Measurements from ENCODE around the gene CIB4.

CIB4 gene

GRCh38 chr2:26542676-26543505, 98.3 kb downstream of the CIB4 start:
- Histone ChIP-seq H3K9me3 (ENCODE audit: control insufficient read depth, insufficient read depth, low read length) (no peaks in the 10 kb centered on the region), H3K27ac (ENCODE audit: low read length) (no peak overlapping the region), H3K27me3 (ENCODE audit: control insufficient read depth, insufficient read depth, low read length) (no peaks in the 10 kb centered on the region), H3K36me3 (ENCODE audit: control insufficient read depth, insufficient read depth, low read length) (no peaks in the 10 kb centered on the region; the same call in 1 of the 2 replicates), H3K4me3 (ENCODE audit: low read length) (no peak overlapping the region), H3K4me1 (ENCODE audit: control insufficient read depth, insufficient read depth, low read length) (peaks cover 3% of the 10 kb centered on the region; the same call in 1 of the 2 replicates)
- WGBS (ENCODE audit: insufficient coverage, insufficient read length) = no CpG with 5 or more reads among the region's 15 CpGs
- DNase-seq (ENCODE audit: low read depth, low spot score) = no peak

GRCh38 chr2:26542194-26542455, 99.0 kb downstream of the CIB4 start:
- Histone ChIP-seq H3K4me3 (ENCODE audit: low read length) (no peak overlapping the region), H3K4me1 (ENCODE audit: control insufficient read depth, insufficient read depth, low read length) (peaks cover 3% of the 10 kb centered on the region; the same call in 1 of the 2 replicates), H3K36me3 (ENCODE audit: control insufficient read depth, insufficient read depth, low read length) (no peaks in the 10 kb centered on the region; the same call in 1 of the 2 replicates), H3K9me3 (ENCODE audit: control insufficient read depth, insufficient read depth, low read length) (no peaks in the 10 kb centered on the region), H3K27me3 (ENCODE audit: control insufficient read depth, insufficient read depth, low read length) (no peaks in the 10 kb centered on the region), H3K27ac (ENCODE audit: low read length) (no peak overlapping the region)
- DNase-seq (ENCODE audit: low read depth, low spot score) = no peak
- no CpG with 5 or more reads among the region's 5 CpGs for WGBS (ENCODE audit: insufficient coverage, insufficient read length)

- WGBS (ENCODE audit: insufficient coverage, insufficient read length) = no CpG with 5 or more reads among the region's 6 CpGs
- Histone ChIP-seq H3K4me3 (ENCODE audit: low read length) (no peak overlapping the region), H3K4me1 (ENCODE audit: control insufficient read depth, insufficient read depth, low read length) (peaks cover 3% of the 10 kb centered on the region; the same call in 1 of the 2 replicates), H3K9me3 (ENCODE audit: control insufficient read depth, insufficient read depth, low read length) (no peaks in the 10 kb centered on the region), H3K27ac (ENCODE audit: low read length) (no peak overlapping the region), H3K27me3 (ENCODE audit: control insufficient read depth, insufficient read depth, low read length) (no peaks in the 10 kb centered on the region), H3K36me3 (ENCODE audit: control insufficient read depth, insufficient read depth, low read length) (no peaks in the 10 kb centered on the region; the same call in 1 of the 2 replicates)
- DNase-seq (ENCODE audit: low read depth, low spot score) = no peak
These were observed 99.6 kb downstream of the CIB4 start for GRCh38 chr2:26541401-26542193.

GRCh38 chr2:26540961-26541360, 100.2 kb downstream of the CIB4 start:
- WGBS (ENCODE audit: insufficient coverage, insufficient read length) = no CpG with 5 or more reads among the region's 6 CpGs
- no peaks in the 10 kb centered on the region for H3K9me3 ChIP-seq (ENCODE audit: control insufficient read depth, insufficient read depth, low read length)
- no peak overlapping the region for H3K4me3 ChIP-seq (ENCODE audit: low read length)
- H3K27ac ChIP-seq (ENCODE audit: low read length) = no peak overlapping the region
- H3K36me3 ChIP-seq (ENCODE audit: control insufficient read depth, insufficient read depth, low read length) = no peaks in the 10 kb centered on the region; the same call in 1 of the 2 replicates
- no peaks in the 10 kb centered on the region for H3K27me3 ChIP-seq (ENCODE audit: control insufficient read depth, insufficient read depth, low read length)
- peaks cover 3% of the 10 kb centered on the region; the same call in 1 of the 2 replicates for H3K4me1 ChIP-seq (ENCODE audit: control insufficient read depth, insufficient read depth, low read length)
- no peak for DNase-seq (ENCODE audit: low read depth, low spot score)

- Histone ChIP-seq H3K4me1 (ENCODE audit: control insufficient read depth, insufficient read depth, low read length) (peaks cover 3% of the 10 kb centered on the region; the same call in 1 of the 2 replicates), H3K36me3 (ENCODE audit: control insufficient read depth, insufficient read depth, low read length) (no peaks in the 10 kb centered on the region; the same call in 1 of the 2 replicates), H3K4me3 (ENCODE audit: low read length) (no peak overlapping the region), H3K27ac (ENCODE audit: low read length) (no peak overlapping the region), H3K9me3 (ENCODE audit: control insufficient read depth, insufficient read depth, low read length) (no peaks in the 10 kb centered on the region), H3K27me3 (ENCODE audit: control insufficient read depth, insufficient read depth, low read length) (no peaks in the 10 kb centered on the region)
- DNase-seq (ENCODE audit: low read depth, low spot score) = no peak
- no CpG with 5 or more reads among the region's 10 CpGs for WGBS (ENCODE audit: insufficient coverage, insufficient read length)
These were observed 100.9 kb downstream of the CIB4 start for GRCh38 chr2:26540306-26540705.

- Histone ChIP-seq H3K4me1 (ENCODE audit: control insufficient read depth, insufficient read depth, low read length) (peaks cover 3% of the 10 kb centered on the region), H3K27me3 (ENCODE audit: control insufficient read depth, insufficient read depth, low read length) (no peaks in the 10 kb centered on the region)
- no CpG with 5 or more reads among the region's 14 CpGs for WGBS (ENCODE audit: insufficient coverage, insufficient read length)
These were observed 103.2 kb downstream of the CIB4 start for GRCh38 chr2:26537826-26538475.

GRCh38 chr2:26537069-26537825, 103.9 kb downstream of the CIB4 start:
- H3K27me3 ChIP-seq (ENCODE audit: control insufficient read depth, insufficient read depth, low read length) = no peaks in the 10 kb centered on the region
- H3K27ac ChIP-seq (ENCODE audit: low read length) = no peak overlapping the region
- no CpG with 5 or more reads among the region's 17 CpGs for WGBS (ENCODE audit: insufficient coverage, insufficient read length)
- DNase-seq (ENCODE audit: low read depth, low spot score) = no peak
- no peak overlapping the region for H3K4me3 ChIP-seq (ENCODE audit: low read length)
- no peaks in the 10 kb centered on the region for H3K9me3 ChIP-seq (ENCODE audit: control insufficient read depth, insufficient read depth, low read length)
- H3K4me1 ChIP-seq (ENCODE audit: control insufficient read depth, insufficient read depth, low read length) = peaks cover 2% of the 10 kb centered on the region
- H3K36me3 ChIP-seq (ENCODE audit: control insufficient read depth, insufficient read depth, low read length) = no peaks in the 10 kb centered on the region; the same call in 1 of the 2 replicates

More at GRCh38 chr2:26537826-26538475, 103.2 kb downstream of the CIB4 start:
- no peaks in the 10 kb centered on the region for H3K9me3 ChIP-seq (ENCODE audit: control insufficient read depth, insufficient read depth, low read length)
- no peak for DNase-seq (ENCODE audit: low read depth, low spot score)
- no peaks in the 10 kb centered on the region; the same call in 1 of the 2 replicates for H3K36me3 ChIP-seq (ENCODE audit: control insufficient read depth, insufficient read depth, low read length)
- H3K27ac ChIP-seq (ENCODE audit: low read length) = no peak overlapping the region
- H3K4me3 ChIP-seq (ENCODE audit: low read length) = no peak overlapping the region

GRCh38 chr2:26536371-26537068, 104.6 kb downstream of the CIB4 start:
- Histone ChIP-seq H3K4me3 (ENCODE audit: low read length) (no peak overlapping the region), H3K9me3 (ENCODE audit: control insufficient read depth, insufficient read depth, low read length) (no peaks in the 10 kb centered on the region), H3K4me1 (ENCODE audit: control insufficient read depth, insufficient read depth, low read length) (peaks cover 2% of the 10 kb centered on the region), H3K27ac (ENCODE audit: low read length) (no peak overlapping the region), H3K27me3 (ENCODE audit: control insufficient read depth, insufficient read depth, low read length) (no peaks in the 10 kb centered on the region), H3K36me3 (ENCODE audit: control insufficient read depth, insufficient read depth, low read length) (no peaks in the 10 kb centered on the region; the same call in 1 of the 2 replicates)
- WGBS (ENCODE audit: insufficient coverage, insufficient read length) = no CpG with 5 or more reads among the region's 20 CpGs
- no peak for DNase-seq (ENCODE audit: low read depth, low spot score)

- WGBS (ENCODE audit: insufficient coverage, insufficient read length) = no CpG with 5 or more reads among the region's 8 CpGs
These were observed 105.4 kb downstream of the CIB4 start for GRCh38 chr2:26535663-26536275.

More at GRCh38 chr2:26535663-26536275, 105.4 kb downstream of the CIB4 start:
- Histone ChIP-seq H3K9me3 (ENCODE audit: control insufficient read depth, insufficient read depth, low read length) (no peaks in the 10 kb centered on the region), H3K36me3 (ENCODE audit: control insufficient read depth, insufficient read depth, low read length) (no peaks in the 10 kb centered on the region; the same call in 1 of the 2 replicates), H3K4me1 (ENCODE audit: control insufficient read depth, insufficient read depth, low read length) (peaks cover 2% of the 10 kb centered on the region), H3K27me3 (ENCODE audit: control insufficient read depth, insufficient read depth, low read length) (no peaks in the 10 kb centered on the region), H3K27ac (ENCODE audit: low read length) (no peak overlapping the region), H3K4me3 (ENCODE audit: low read length) (no peak overlapping the region)
- no peak for DNase-seq (ENCODE audit: low read depth, low spot score)

Data from iPS DF 6.9 (cell line).